ENCODE data around the gene KCNE4. TPM values are rescaled to one million over a fixed set of nuclear protein-coding genes. Genes with fewer than 3 reads are reported as not detected.
A peak's percentile ranks its signal among the peaks of the same experiment; 100 is the strongest.

The KCNE4 gene
- total RNA-seq, 1 donor from 2014 or later, result 23.2 TPM

GRCh38 chr2:223034221-223034975 lies 17.6 kb upstream of the KCNE4 start:
- peaks cover 37% of the 10 kb centered on the region for H3K4me1 Mint-ChIP-seq (ENCODE audit: low read depth)
- peaks cover 19% of the 10 kb centered on the region for H3K9me3 Mint-ChIP-seq (ENCODE audit: low read depth)
- H3K27ac Mint-ChIP-seq (ENCODE audit: unreplicated experiment), result peak overlapping the region; percentile 71
- H3K36me3 Mint-ChIP-seq (ENCODE audit: low read depth), result peaks cover 8% of the 10 kb centered on the region
- no peaks in the 10 kb centered on the region for H3K27me3 Mint-ChIP-seq (ENCODE audit: low read depth)
- DNase-seq (ENCODE audit: low spot score), result no peak
- no peak overlapping the region for H3K4me3 Mint-ChIP-seq (ENCODE audit: unreplicated experiment)
- no peak for TF ChIP-seq CTCF (IDR thresholded peaks at IDR 0.05)

- H3K4me1 Mint-ChIP-seq (ENCODE audit: low read depth), result peaks cover 60% of the 10 kb centered on the region
Observed at GRCh38 chr2:223036790-223037444, 15.1 kb upstream of the KCNE4 start.

GRCh38 chr2:223037445-223037800 lies 14.6 kb upstream of the KCNE4 start:
- no peak for DNase-seq (ENCODE audit: low spot score)
- no peak overlapping the region for H3K27ac Mint-ChIP-seq (ENCODE audit: unreplicated experiment)
- no peak overlapping the region for H3K4me3 Mint-ChIP-seq (ENCODE audit: unreplicated experiment)
- H3K4me1 Mint-ChIP-seq (ENCODE audit: low read depth), result peaks cover 62% of the 10 kb centered on the region
- H3K27me3 Mint-ChIP-seq (ENCODE audit: low read depth), result no peaks in the 10 kb centered on the region
- H3K9me3 Mint-ChIP-seq (ENCODE audit: low read depth), result peaks cover 16% of the 10 kb centered on the region
- H3K36me3 Mint-ChIP-seq (ENCODE audit: low read depth), result peaks cover 7% of the 10 kb centered on the region
- no peak for TF ChIP-seq CTCF (IDR thresholded peaks at IDR 0.05)

More at GRCh38 chr2:223036790-223037444, 15.1 kb upstream of the KCNE4 start:
- Mint-ChIP-seq H3K27me3 (ENCODE audit: low read depth) (no peaks in the 10 kb centered on the region), H3K9me3 (ENCODE audit: low read depth) (peaks cover 21% of the 10 kb centered on the region), H3K27ac (ENCODE audit: unreplicated experiment) (no peak overlapping the region), H3K36me3 (ENCODE audit: low read depth) (peaks cover 10% of the 10 kb centered on the region), H3K4me3 (ENCODE audit: unreplicated experiment) (no peak overlapping the region)
- TF ChIP-seq CTCF (IDR thresholded peaks at IDR 0.05), result no peak
- no peak for DNase-seq (ENCODE audit: low spot score)

GRCh38 chr2:223039618-223040017 lies 12.4 kb upstream of the KCNE4 start:
- H3K4me3 Mint-ChIP-seq (ENCODE audit: unreplicated experiment), result no peak overlapping the region
- no peak for TF ChIP-seq CTCF (IDR thresholded peaks at IDR 0.05)
- peaks cover 70% of the 10 kb centered on the region for H3K4me1 Mint-ChIP-seq (ENCODE audit: low read depth)
- DNase-seq (ENCODE audit: low spot score), result no peak
- H3K36me3 Mint-ChIP-seq (ENCODE audit: low read depth), result peaks cover 2% of the 10 kb centered on the region
- H3K9me3 Mint-ChIP-seq (ENCODE audit: low read depth), result peaks cover 6% of the 10 kb centered on the region
- no peaks in the 10 kb centered on the region for H3K27me3 Mint-ChIP-seq (ENCODE audit: low read depth)
- peak overlapping the region; percentile 0 for H3K27ac Mint-ChIP-seq (ENCODE audit: unreplicated experiment)

GRCh38 chr2:223040527-223040926 lies 11.5 kb upstream of the KCNE4 start:
- peak overlapping the region; percentile 97 for H3K27ac Mint-ChIP-seq (ENCODE audit: unreplicated experiment)
- no peak overlapping the region for H3K4me3 Mint-ChIP-seq (ENCODE audit: unreplicated experiment)
- H3K36me3 Mint-ChIP-seq (ENCODE audit: low read depth), result peaks cover 2% of the 10 kb centered on the region

More at GRCh38 chr2:223040527-223040926, 11.5 kb upstream of the KCNE4 start:
- H3K9me3 Mint-ChIP-seq (ENCODE audit: low read depth), result peaks cover 6% of the 10 kb centered on the region
- peaks cover 68% of the 10 kb centered on the region for H3K4me1 Mint-ChIP-seq (ENCODE audit: low read depth)
- TF ChIP-seq CTCF (IDR thresholded peaks at IDR 0.05), result no peak
- DNase-seq (ENCODE audit: low spot score), result no peak
- H3K27me3 Mint-ChIP-seq (ENCODE audit: low read depth), result no peaks in the 10 kb centered on the region
